HG03095 (cell line): ENCODE results near the gene SCN3B.

Source experiments
- ATAC-seq: cut with Tn5 transposase; IDR thresholded peaks from one replicate; pipeline ENCODE4 v1.9.1; 2021; ENCODE audit warnings: moderate library complexity; ENCODE audit not compliant: unreplicated experiment

The SCN3B gene, protein sequence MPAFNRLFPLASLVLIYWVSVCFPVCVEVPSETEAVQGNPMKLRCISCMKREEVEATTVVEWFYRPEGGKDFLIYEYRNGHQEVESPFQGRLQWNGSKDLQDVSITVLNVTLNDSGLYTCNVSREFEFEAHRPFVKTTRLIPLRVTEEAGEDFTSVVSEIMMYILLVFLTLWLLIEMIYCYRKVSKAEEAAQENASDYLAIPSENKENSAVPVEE

DNA sequence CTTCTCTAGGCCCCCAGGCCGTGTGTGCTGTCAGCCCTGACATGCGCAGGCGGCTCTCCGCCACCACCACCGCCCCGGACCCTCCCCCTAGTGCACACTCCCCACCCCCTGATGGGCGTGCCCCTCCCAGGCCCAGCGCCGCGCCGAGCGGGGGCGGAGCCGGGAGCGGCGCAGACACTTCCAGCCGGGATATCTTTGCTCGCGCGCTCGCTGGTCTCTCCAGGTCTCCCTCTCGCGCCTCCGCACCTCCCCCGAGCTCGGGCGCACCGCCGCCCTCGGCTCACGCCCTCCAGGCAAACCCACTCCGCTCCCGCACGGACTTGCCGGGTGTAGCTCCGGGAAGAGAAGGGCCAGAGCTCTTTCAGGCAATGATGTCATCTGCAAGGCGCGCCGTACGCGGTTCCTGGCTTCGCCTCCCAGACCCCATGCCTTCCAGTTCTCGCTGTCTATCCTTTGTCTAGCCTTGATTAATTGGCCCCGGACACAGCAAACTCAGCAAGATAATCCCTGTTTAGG, at the start of gene SCN3B:
Gene SCN3B (minus strand): TSS at position 59 of the 516 bp plus-strand sequence. CDS start 823 bp downstream, outside the sequence.
- no peak for ATAC-seq

DNA sequence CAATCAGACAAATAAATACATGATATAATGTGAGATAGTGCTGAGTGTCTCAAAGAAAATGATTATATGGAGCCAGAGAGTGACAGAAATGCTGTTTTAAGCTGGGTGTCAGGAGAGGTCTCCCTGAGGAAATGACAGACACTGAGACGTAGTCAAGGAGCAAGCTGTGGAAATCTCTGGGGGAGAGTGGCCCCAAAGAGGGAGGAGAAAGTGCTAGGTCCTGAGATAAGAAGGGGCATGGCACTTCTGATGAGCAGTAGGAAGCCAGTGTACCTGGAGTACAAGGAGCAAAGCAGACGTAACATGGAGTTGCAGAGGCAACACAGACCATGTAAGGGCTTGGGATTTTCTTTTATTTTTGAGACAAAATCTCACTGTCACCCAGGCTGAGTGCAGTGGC, 48.3 kb upstream of the SCN3B start:
- ATAC-seq = no peak

DNA sequence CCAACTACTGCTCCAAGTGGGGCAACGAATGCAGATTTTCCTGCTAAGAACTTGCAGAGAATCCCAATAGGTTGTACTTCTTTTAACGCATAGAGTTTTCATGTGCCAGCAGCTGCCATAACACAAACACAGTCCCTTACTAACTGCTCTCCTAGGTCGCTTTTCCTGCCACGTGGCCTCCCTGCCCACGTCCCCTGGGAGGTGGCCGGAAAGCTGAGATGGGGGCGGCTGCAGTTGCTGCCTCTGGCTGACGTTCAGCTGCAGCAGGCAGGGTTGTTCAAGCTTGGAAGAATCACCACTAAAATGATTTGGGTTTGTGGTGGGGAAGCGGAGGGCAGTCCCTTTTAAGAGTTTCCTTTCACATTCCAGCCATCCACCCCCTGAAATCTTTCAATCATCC, 47.7 kb upstream of the SCN3B start:
- ATAC-seq = no peak

DNA sequence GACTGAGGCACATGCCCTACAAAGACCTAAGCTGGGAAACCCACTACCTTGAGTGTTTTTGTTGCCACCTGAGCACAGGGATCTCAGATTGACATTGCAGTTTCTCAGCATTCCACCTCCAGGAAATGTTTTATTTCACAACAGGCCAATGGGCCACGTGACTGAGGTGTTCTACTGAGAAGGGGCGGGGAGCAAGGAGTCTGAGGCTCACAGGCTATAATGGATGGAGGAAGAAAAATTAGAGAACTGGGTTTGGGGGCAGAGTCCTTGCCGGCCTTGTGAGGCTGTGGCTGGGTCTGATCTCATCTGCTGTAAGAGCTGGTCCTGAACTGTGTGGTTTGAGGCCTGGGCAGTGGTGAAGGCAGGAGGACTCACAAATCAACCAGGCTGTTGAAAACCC, 46.3 kb upstream of the SCN3B start:
- ATAC-seq = no peak

DNA sequence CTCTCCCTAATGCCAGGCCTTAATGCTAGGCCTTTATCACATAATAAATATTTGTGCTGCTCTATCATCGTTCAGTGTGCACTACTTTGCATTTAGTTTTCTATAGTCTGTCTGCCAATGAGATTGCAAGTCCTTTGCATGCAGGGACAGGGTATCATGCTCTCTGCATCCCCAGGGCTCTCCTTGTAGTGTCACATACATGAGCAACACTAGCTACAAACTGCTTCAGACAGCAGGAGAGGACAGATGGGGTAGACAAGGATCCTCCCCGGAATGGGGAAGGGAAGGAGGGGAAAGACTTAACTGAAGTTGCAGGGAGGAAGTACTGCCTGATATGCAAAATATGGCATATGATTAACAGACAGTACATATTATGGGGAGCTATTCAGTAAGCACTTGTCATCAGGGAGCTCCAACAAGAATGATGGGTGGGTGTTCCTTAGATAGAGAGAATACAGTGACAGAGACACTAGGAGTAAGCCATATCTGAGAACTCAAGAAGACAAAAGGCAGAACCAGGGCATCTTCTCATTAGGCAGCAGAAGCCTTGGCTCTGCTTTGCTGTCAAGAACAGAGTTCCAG, 44.2 kb upstream of the SCN3B start:
- no peak for ATAC-seq

DNA sequence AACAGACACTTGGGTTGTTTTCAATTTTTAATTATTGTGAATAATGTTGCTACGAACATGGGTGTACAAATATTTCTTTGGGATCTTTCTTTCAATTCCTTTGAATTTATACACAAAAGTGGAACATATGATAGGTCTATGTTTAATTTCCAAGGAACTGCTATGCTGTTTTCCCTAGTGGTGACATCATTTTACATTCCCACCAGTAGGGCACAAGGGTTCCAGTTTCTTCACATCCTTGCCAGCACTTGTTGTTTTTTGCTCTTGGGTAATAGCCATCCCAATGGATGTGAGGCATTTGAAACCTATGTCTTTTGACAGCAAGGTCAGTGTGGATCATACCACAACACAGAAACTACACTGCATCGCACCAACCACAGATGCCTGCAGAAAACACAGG, 41.8 kb upstream of the SCN3B start:
- ATAC-seq = no peak

DNA sequence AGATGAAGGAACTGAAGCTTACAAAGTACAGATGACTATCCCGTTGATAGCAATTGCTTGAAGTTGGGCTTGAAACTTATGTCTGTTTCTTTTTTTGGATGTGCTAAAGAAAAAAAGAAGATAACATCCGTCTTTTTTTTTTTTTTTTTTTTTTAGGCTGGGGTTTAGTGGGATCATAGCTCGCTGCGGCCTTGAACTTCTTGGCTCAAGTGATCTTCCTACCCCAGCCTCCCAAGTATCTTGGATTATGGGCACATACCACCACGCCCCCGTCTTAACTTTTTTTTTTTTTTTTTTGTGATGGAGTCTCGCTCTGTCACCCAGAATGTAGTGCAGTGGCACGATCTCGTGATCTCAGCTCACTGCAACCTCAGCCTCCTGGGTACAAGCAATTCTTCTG, 40.8 kb upstream of the SCN3B start:
- ATAC-seq = no peak

DNA sequence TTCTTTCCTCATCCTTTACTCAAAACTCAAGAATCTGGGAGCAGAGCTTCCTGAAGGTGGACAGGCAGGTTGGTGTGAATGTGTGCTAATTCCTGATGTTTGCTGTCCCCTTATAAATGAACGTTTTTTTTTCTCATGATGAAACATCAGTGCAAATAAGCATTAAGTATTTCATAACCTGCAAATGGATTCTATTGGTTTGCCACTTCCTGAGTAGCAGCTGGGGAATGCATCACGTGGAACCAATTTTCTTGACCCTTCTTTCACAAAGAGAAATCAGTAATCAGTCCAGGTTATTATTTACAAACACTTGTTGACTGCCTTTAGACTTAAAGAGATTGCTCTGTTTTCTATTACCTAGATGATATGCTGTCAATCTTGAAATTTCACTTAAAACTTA, 40.1 kb upstream of the SCN3B start:
- no peak for ATAC-seq

DNA sequence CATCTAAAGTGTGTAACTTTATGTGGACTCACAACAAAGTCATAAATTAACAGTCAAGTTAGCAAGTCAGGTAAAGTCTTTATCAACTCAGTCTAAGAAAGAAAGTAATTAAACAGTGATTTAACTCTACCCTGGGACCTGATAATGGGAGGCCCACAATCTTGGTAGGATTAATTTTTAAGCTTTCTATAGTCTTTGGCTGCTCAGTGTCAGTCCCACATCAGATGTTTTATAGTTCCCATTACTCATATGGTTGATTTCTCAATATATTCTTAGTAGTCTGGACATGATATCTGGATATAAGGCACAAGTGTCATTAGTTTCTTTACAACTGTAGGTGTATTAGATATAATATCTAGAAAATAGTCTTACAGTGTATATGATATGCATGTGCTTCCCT, 38.5 kb upstream of the SCN3B start:
- ATAC-seq = no peak

DNA sequence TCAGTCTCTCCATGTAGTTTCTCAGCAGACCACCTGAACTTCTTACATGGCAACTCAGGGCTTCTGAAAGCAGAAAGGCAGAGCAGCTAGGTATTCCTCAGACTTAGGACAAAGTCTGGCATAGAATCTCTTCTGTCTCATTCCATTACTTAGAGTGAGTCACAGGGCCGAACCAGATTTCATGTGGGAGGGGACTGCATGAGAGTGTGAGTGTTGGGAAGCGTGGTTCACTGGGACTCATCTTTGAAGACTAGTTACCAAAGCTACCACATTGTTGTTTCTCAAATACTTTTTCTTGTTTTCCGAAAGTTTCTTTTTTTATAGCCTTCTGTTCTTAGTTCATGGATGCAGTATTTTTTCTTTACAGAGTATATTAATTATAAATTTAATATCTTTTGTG, 36.1 kb upstream of the SCN3B start:
- ATAC-seq = no peak

DNA sequence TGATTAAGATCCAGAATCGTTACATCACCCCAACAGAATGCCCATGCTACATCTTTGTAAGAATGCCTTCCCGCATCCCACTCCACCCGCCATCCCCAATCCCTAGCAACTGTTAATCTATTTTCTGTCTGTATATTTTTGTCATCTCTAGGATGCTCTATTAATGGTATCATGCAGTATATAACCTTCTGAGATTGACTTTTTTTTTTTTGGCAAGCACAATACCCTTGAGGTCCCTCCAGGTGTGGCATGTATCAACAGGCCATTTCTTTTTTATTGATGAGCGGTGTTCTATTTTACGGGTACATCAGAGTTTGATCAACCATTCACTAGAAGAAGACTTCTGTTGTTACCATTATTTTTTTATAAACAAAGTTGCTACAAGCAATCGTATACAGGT, 30.2 kb upstream of the SCN3B start:
- ATAC-seq = no peak

DNA sequence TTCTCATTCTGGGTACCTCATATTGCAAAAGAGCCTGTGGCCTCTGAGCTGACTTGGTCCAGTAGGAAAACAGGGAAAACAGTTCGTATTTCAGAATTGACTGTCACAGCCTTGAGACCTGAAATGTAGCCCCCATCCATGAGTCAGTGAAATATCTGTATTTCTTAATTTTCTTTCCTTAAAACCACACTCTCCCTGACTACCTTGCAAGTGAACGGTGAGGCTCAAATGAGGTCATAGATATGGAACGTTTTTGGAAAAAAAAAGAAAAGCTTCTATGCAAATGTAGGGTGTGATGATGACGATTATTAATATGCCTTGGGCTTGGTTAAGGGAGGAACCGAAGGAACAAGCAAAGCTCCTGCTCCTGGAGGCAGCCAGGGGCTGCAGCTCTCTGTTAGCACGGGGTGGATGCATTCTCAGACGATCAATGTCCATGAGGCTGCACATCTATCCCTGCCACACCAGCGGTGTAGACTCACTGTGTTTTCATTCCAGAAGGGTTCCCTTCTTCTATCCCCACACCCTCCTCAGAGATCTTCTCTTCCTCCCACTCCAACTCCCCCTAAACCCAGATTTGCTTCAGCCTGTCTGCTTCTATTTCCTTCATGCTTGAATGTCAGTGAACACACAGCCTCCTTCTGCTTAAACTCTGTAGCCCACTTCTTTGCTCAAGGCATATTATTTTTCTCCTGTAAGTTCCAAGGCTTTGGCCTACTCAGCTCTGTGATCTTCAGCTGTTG, 29.2 kb upstream of the SCN3B start:
- ATAC-seq = no peak

DNA sequence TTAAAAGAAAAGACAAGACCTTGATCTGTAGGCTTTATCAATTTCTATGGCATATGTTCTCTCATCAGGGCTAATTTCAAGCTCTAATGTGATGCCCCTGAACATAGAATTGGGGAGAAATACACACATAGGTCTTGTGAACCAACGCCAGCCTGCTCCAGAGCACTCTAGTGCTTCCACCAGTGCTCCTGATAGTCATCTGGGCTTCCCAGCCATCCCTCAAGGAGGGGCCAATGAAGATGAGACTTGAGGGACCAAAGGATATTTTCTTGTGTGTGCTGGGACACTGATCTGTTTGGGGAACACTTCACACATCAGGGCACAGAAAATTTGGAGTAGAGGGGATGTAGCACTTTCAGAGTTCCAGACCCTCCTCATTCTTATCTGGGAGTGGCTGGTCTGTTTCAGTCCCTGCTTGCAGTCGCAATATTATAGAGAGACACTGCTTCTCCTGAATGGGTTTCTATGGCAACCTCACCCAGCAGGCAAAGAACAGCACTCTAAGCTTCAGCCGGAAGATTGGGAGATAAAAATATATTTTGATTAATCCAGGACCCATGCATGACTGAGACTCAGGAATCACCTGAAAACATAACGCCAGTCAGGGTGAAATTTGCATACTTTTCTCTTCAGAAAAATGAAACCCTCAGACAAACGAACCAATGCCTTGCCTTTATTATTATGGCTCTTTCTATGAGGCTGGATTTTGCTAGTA, 28.4 kb upstream of the SCN3B start:
- no peak for ATAC-seq

DNA sequence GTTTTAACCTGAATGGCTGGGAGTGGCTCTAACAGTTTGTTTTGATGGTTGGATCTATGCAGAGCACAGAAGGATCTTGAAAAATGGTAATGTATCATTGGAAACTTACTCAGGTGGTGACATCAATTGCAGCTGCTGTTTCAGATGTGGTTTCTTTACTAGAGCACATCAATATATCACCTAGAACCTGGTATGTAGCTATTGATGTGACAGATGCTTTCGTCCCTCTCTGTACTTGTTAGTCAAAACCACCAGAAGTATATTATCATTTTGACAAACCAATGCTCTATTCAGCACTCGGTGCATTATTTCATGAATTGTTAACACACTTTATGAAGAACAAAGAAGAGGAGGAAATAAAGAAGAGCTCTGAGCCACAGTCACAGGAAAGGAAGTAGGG, 26.6 kb upstream of the SCN3B start:
- ATAC-seq = no peak

DNA sequence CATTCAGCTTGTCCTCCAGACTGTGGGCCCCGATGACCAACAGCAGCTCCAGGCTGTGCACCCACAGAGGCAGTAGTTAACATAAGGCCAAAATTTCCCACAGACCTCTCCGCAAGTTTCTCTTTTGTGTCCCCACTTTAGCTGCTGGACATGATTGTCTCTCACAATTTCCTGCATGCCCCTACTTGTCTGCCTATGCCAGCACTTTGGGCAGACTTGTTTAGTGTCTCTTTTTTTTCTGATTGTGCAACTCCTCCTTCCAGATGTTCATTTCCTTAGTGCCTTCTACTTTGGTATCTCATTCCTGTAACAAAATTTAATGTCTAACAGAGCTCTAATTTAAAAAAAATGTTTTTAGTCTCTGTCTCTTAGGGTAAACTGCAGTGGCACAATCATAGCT, 23.8 kb upstream of the SCN3B start:
- no peak for ATAC-seq

DNA sequence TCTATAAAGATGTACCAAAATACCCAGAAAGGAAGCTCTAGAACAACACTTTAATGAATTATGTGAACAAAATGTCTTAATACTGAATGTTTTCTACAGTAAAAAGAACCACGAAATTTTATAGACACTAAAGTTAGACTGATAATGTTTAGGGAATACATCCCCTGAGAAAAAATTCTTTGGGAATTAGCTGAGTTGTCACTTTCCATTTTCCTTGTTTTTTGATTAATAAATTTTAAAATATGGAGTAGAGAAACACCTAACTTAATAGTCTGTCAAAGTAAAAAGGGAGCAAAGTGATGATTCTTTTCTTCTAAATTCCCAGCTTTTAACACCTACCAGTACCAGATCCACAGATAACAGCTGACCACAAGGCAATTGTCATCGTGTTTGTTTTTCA, 23.1 kb upstream of the SCN3B start:
- no peak for ATAC-seq

DNA sequence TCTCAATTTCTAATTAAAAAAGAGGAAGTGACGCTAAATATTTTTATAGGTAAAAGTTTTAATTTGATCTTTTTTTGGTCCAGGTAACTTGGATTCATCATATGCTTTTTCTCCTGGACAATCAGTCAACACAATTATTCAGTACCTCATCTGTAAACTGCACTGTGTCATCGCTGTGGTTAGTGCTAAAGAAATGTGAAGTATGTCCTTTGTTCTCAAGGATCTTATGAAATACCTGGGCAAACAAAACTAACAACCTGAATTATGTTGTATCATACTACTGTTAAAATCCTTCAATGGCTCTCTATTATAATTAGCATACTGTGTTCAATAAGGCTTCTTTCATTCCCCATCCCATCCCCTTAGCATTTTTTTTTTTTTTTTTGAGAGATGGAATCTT, 19.9 kb upstream of the SCN3B start:
- no peak for ATAC-seq

DNA sequence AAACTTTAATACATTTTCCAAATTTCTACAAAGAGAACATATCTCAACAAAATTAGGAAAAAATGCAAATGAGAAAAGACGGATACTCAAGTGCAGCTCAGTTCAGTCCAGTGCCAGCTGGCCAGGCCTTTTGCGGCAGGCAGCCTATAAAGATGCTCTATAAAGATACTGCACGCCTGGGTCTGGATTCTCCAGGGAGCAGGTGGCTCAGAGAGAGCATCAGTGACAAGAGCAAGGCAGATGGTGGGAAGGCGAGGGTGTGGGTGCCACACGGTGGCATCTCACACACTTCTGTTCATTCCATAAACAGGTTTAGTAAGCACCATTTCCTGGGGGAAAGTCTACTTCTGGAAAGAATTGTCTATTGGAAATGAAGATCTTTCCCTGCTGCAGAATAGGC, 18.1 kb upstream of the SCN3B start:
- no peak for ATAC-seq

DNA sequence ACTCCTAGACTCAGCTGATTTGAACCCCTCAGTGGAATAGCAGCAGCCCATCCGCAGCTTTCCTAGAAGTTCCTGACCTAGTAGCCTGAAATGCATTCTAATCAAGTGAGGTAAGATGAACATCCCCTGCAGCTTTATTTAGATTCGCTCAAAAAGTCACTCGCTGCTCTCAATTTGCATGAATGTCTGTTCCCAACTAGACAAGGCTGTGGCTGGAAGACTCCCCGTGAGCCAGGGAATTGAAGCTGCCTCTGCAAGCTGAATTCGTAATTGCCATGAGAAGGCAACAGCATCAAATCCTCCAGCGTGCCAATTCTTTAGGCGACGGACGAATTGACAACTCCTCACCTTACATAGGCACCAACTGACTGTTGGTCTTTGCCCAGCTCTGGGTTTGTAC, 17.1 kb upstream of the SCN3B start:
- no peak for ATAC-seq

DNA sequence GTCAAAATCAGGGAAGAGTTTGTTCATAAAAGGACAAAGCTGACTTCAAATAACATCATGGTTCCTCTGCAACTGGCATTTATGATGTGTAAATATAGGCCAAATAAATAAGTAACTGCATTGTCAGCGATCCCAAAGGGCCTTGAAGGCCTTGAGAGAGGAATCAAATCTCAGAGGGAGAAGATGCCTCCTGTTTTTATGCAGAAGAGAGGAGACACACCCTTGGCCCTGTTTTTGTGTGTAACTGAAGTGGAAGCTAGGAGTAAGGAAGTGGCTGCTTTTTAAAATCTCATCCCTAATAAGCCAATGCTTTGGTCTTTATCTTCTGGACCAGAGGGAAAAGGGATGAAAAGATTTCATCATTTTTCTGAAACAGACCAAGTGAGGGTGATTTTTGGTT, 15.7 kb upstream of the SCN3B start:
- ATAC-seq = no peak

DNA sequence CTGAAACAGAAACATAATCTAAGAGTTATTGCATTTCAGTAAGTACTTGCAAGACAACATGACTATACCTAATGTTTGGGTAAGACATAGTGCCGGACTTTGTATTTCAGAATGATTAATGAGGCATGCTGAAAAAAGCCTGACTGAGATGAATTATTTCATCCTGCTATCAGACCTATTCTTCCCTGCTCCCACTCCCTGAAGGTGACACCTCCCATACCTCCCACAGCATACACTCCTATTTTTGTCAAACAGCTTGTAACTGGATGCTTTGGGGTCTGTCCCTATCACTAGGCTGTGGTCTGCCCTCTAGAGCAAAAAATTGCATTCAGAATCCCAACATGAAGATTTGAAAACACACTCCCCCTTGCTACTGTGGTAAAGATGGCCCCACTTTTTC, 10.9 kb upstream of the SCN3B start:
- no peak for ATAC-seq

DNA sequence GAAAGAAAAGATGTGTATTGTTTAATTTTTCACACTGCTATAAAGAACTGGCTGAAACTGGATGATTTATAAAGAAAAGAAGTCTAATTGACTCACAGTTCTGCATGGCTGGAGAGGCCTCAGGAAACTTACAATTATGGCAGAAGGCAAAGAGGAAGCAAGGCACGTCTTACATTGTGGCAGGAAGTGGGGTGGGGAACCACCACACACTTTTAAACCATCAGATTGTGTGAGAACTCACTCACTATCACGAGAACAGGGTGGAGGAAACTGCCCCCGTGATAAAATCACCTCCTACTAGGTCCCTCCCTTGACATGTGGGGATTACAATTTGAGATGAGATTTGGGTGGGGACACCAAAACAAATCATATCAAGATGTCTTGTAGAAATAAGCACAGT, 5.5 kb upstream of the SCN3B start:
- ATAC-seq = peak; percentile 89
